ENCODE results near the gene TAOK3. TPM values are rescaled to one million over a fixed set of nuclear protein-coding genes. Genes with fewer than 3 reads are reported as not detected.

Gene TAOK3
- total and polyA plus RNA-seq, 2 of the 8 experiments (the other 6 are each of a cell fraction or from before 2014, with no cell fraction given) = 5.2 to 9.3 TPM

- H2BK15ac ChIP-seq (ENCODE audit: low read length) = no peak overlapping the region
- no peak overlapping the region for H2BK12ac ChIP-seq (ENCODE audit: low read depth, low read length)
- 85% methylated on average over 2 of the region's 2 CpGs; no CpG with 5 or more reads in 1 of the 2 experiments for WGBS, 2 experiments (ENCODE audit: extremely low coverage in 1 of 2, insufficient coverage in 1 of 2, insufficient read length in 1 of 2, insufficient replicate concordance in 2 of 2, low coverage in 1 of 2, low lambda C conversion rate in 2 of 2, missing lambda C conversion rate in 1 of 2)
- H3K36me3 ChIP-seq (ENCODE audit: control insufficient read depth in 2 of 4, insufficient read depth in 4 of 4, low read length in 3 of 4) = no peaks in the 10 kb centered on the region
- no peaks in the 10 kb centered on the region for H3K27me3 ChIP-seq (replicated peaks in 1 of 4; ENCODE audit: control insufficient read depth in 3 of 4, extremely low read depth in 1 of 4, insufficient read depth in 3 of 4, low read length in 3 of 4)
- no peak overlapping the region for H3K4me2 ChIP-seq (ENCODE audit: insufficient read depth in 1 of 2, low read depth in 2 of 2, low read length in 2 of 2)
- H4K91ac ChIP-seq (replicated peaks; ENCODE audit: insufficient read length, low read length) = no peak overlapping the region
- H3K9ac ChIP-seq (replicated peaks in 1 of 4; ENCODE audit: extremely low read depth in 1 of 4, low read depth in 3 of 4, low read length in 3 of 4) = no peak overlapping the region
- H3K4ac ChIP-seq (replicated peaks; ENCODE audit: insufficient read length, low read depth, low read length) = no peak overlapping the region
- H3K9me3 ChIP-seq (ENCODE audit: insufficient read depth in 2 of 2, low read depth in 1 of 2, low read length in 1 of 2) = no peaks in the 10 kb centered on the region
- DNase-seq (ENCODE audit: low read depth in 1 of 2, low spot score in 2 of 2) (no peak), FAIRE-seq (no peak)
- H2AFZ ChIP-seq (ENCODE audit: low read length) = no peak overlapping the region
- H3K4me1 ChIP-seq (replicated peaks in 1 of 4; ENCODE audit: control insufficient read depth in 3 of 4, insufficient read depth in 4 of 4, low read length in 3 of 4) = no peaks in the 10 kb centered on the region; a peak in 1 of 7 replicates
- H3K14ac ChIP-seq (ENCODE audit: insufficient read length) = no peak overlapping the region
- H3K23ac ChIP-seq (ENCODE audit: insufficient read length) = no peak overlapping the region
- H3K56ac ChIP-seq (replicated peaks; ENCODE audit: insufficient read length, low read depth, low read length) = no peak overlapping the region
- no peak overlapping the region for H2BK20ac ChIP-seq (ENCODE audit: low read length)
- H3K4me3 ChIP-seq (ENCODE audit: extremely low read depth in 1 of 4, insufficient read depth in 2 of 4, low read depth in 3 of 4, low read length in 4 of 4) = no peak overlapping the region
- H2BK5ac ChIP-seq (ENCODE audit: low read depth, low read length) = no peak overlapping the region
- H3K79me1 ChIP-seq (ENCODE audit: low read depth, low read length) = no peaks in the 10 kb centered on the region
- POLR2A ChIA-PET (ENCODE audit: partially characterized antibody) = no interaction called here
- no peak overlapping the region for H3K18ac ChIP-seq (ENCODE audit: extremely low read depth, low read length)
- H4K8ac ChIP-seq (ENCODE audit: extremely low read depth, insufficient read depth, low read length) = no peak overlapping the region
- H3K27ac ChIP-seq (ENCODE audit: low read depth, low read length) = no peak overlapping the region
- H3K23me2 ChIP-seq (ENCODE audit: low read depth, low read length) = no peaks in the 10 kb centered on the region
- no peak overlapping the region for H2BK120ac ChIP-seq (replicated peaks; ENCODE audit: low read depth, low read length)
- H3K79me2 ChIP-seq (ENCODE audit: control insufficient read depth in 1 of 2, insufficient read depth in 2 of 2, low read length in 2 of 2) = no peaks in the 10 kb centered on the region
- no peaks in the 10 kb centered on the region for H4K20me1 ChIP-seq (replicated peaks in 1 of 2; ENCODE audit: control insufficient read depth in 1 of 2, insufficient read depth in 2 of 2, low read length in 2 of 2)
- CTCF ChIA-PET (ENCODE audit: partially characterized antibody) = no interaction called here
- H4K5ac ChIP-seq (ENCODE audit: insufficient read length, low read depth, low read length) = no peak overlapping the region
- no peak overlapping the region for H2AK5ac ChIP-seq (ENCODE audit: low read depth, low read length)
- TF ChIP-seq MAX (IDR thresholded peaks at IDR 0.05) = no peak
- TF ChIP-seq CBX5 (IDR thresholded peaks at IDR 0.05; ENCODE audit: low read depth, low read length) = no peak
- no peak for TF ChIP-seq PHF8 (conservative IDR thresholded peaks at IDR 0.05; ENCODE audit: low read depth, low read length)
- TF ChIP-seq SP1 (IDR thresholded peaks at IDR 0.05; ENCODE audit: low read depth, low read length) = no peak
- TF ChIP-seq KDM1A (IDR thresholded peaks at IDR 0.05; ENCODE audit: borderline replicate concordance, low read length) = no peak
- no peak for TF ChIP-seq CHD1 (IDR thresholded peaks at IDR 0.05; ENCODE audit: low read depth, low read length)
- no peak for TF ChIP-seq NANOG (IDR thresholded peaks at IDR 0.05; ENCODE audit: insufficient read depth, low read depth, low read length, poor library complexity, severe bottlenecking)
- TF ChIP-seq POLR2AphosphoS5 (IDR thresholded peaks at IDR 0.05; ENCODE audit: low read depth, low read length) = no peak
- no peak for TF ChIP-seq KDM4A (IDR thresholded peaks at IDR 0.05; ENCODE audit: low read depth, low read length, severe bottlenecking)
- no peak for TF ChIP-seq SAP30 (IDR thresholded peaks at IDR 0.05; ENCODE audit: insufficient read depth, insufficient replicate concordance, low read length)
- no peak for TF ChIP-seq YY1 (IDR thresholded peaks at IDR 0.05; ENCODE audit: low read depth, low read length)
These were observed 75.4 kb downstream of the TAOK3 start for GRCh38 chr12:118297284-118297683.
